IMR-90 (cell line): ENCODE measurements around the gene SHISAL1. TPM values are rescaled to one million over a fixed set of nuclear protein-coding genes. Genes with fewer than 3 reads are reported as not detected.

ENCODE experiments used
- ATAC-seq: fragments of 200-7000 bp; cut with Tn5 transposase; 2 replicates; pipeline ENCODE4 v1.9.1; 2020; ENCODE audit warnings: low read depth, mild to moderate bottlenecking, moderate library complexity
- BruUV-seq: library from RNA; stranded (reverse); fragments of 400-500 nt; replicated peaks from 2 replicates; lab custom pipeline; 2021; lab: Mats Ljungman, UMichigan
- CTCF ChIA-PET: fragments of 300-600 bp; formaldehyde crosslinking; extraction: SDS; loops from one replicate; lab custom pipeline; 2021; ENCODE audit warnings: antibody characterized with exemption; lab: Yijun Ruan, JAX
- POLR2A ChIA-PET: fragments of 300-600 bp; sonication (Branson Sonifier 250); formaldehyde crosslinking; loops from one replicate; lab custom pipeline; 2022; ENCODE audit warnings: antibody characterized with exemption; ENCODE audit not compliant: unreplicated experiment; lab: Charles Lee
- DNase-seq: peaks from one replicate; pipeline ENCODE4 v3.0.0; 2013
- H2AFZ ChIP-seq: replicated peaks from 2 replicates; pipeline ENCODE3; 2013; ENCODE audit warnings: low read length, mild to moderate bottlenecking; ENCODE audit not compliant: poor library complexity
- H2AK5ac ChIP-seq: 2 replicates; pipeline ENCODE4 v1.6.1; 2013; ENCODE audit warnings: low read depth, low read length, inconsistent platforms
- H2AK9ac ChIP-seq: replicated peaks from 2 replicates; pipeline ENCODE3; 2013; ENCODE audit warnings: mild to moderate bottlenecking, low read depth, low read length, moderate library complexity; ENCODE audit not compliant: poor library complexity
- H2BK120ac ChIP-seq: 2 replicates; pipeline ENCODE4 v1.6.1; 2013; ENCODE audit warnings: low read depth, low read length, inconsistent platforms
- H2BK15ac ChIP-seq: 3 replicates; pipeline ENCODE4 v1.6.1; 2013; ENCODE audit warnings: low read depth, low read length, inconsistent platforms
- H2BK20ac ChIP-seq: 2 replicates; pipeline ENCODE4 v1.6.1; 2013; ENCODE audit warnings: low read depth, mild to moderate bottlenecking, inconsistent platforms, low read length, moderate library complexity
- H2BK5ac ChIP-seq: 2 replicates; pipeline ENCODE4 v1.6.1; 2013; ENCODE audit warnings: mild to moderate bottlenecking, low read depth, low read length, inconsistent platforms; ENCODE audit not compliant: poor library complexity, severe bottlenecking
- H3K14ac ChIP-seq: replicated peaks from 2 replicates; pipeline ENCODE4 v1.6.1; 2013; ENCODE audit warnings: low read depth, low read length, inconsistent platforms
- H3K18ac ChIP-seq: 2 replicates; pipeline ENCODE4 v1.6.1; 2013; ENCODE audit warnings: low read depth, low read length, control low read depth
- H3K23ac ChIP-seq: 2 replicates; pipeline ENCODE4 v1.6.1; 2013; ENCODE audit warnings: low read depth, low read length, inconsistent platforms
- H3K27ac ChIP-seq: 2 replicates; pipeline ENCODE4 v1.5.1; 2013; ENCODE audit warnings: mild to moderate bottlenecking, control low read depth, low read length; ENCODE audit not compliant: insufficient read depth
- H3K27me3 ChIP-seq: 2 replicates; pipeline ENCODE4 v1.6.1; 2013; ENCODE audit warnings: low read length; ENCODE audit not compliant: control insufficient read depth, insufficient read depth
- H3K36me3 ChIP-seq: 2 replicates; pipeline ENCODE4 v1.6.1; 2013; ENCODE audit warnings: low read length, mixed read lengths; ENCODE audit not compliant: control insufficient read depth, insufficient read depth
- H3K4ac ChIP-seq: 2 replicates; pipeline ENCODE4 v1.6.1; 2013; ENCODE audit warnings: low read depth, low read length, inconsistent platforms
- H3K4me1 ChIP-seq: 2 replicates; pipeline ENCODE4 v1.6.1; 2013; ENCODE audit warnings: low read length, mixed read lengths; ENCODE audit not compliant: control insufficient read depth, insufficient read depth
- H3K4me2 ChIP-seq: 2 replicates; pipeline ENCODE4 v1.6.1; 2013; ENCODE audit warnings: low read depth, mild to moderate bottlenecking, control low read depth, low read length, moderate library complexity
- H3K4me3 ChIP-seq: 2 replicates; pipeline ENCODE4 v1.5.1; 2013; ENCODE audit warnings: low read depth, mild to moderate bottlenecking, control low read depth, low read length, moderate library complexity; ENCODE audit not compliant: insufficient read depth
- H3K56ac ChIP-seq: 2 replicates; pipeline ENCODE4 v1.6.1; 2013; ENCODE audit warnings: low read length, inconsistent platforms; ENCODE audit not compliant: insufficient read depth; ENCODE audit errors: extremely low read depth
- H3K79me1 ChIP-seq, 2 experiments: 2 replicates each; pipeline ENCODE4 v1.6.1; 2013; ENCODE audit warnings: low read length in 2 of 2, inconsistent platforms in 1 of 2, low read depth in 1 of 2
- H3K9ac ChIP-seq: 2 replicates; pipeline ENCODE4 v1.6.1; 2013; ENCODE audit warnings: low read depth, low read length, control low read depth
- H3K9me1 ChIP-seq: 2 replicates; pipeline ENCODE4 v1.6.1; 2013; ENCODE audit warnings: low read length, inconsistent platforms; ENCODE audit not compliant: insufficient read depth
- H3K9me3 ChIP-seq: 2 replicates; pipeline ENCODE4 v1.6.1; 2013; ENCODE audit warnings: low read length; ENCODE audit not compliant: control insufficient read depth, insufficient read depth
- H4K20me1 ChIP-seq: 2 replicates; pipeline ENCODE4 v1.6.1; 2013; ENCODE audit warnings: low read length, inconsistent platforms; ENCODE audit not compliant: insufficient read depth
- H4K5ac ChIP-seq: 2 replicates; pipeline ENCODE4 v1.6.1; 2013; ENCODE audit warnings: mild to moderate bottlenecking, low read depth, low read length, control low read depth
- H4K8ac ChIP-seq, 2 experiments: 2 replicates each; pipeline ENCODE4 v1.6.1; 2013; ENCODE audit warnings: low read depth in 2 of 2, low read length in 2 of 2, control low read depth in 1 of 2, inconsistent platforms in 1 of 2
- H4K91ac ChIP-seq: 2 replicates; pipeline ENCODE4 v1.6.1; 2013; ENCODE audit warnings: low read depth, low read length, inconsistent platforms; ENCODE audit not compliant: insufficient read depth
- BHLHE40 ChIP-seq: fragments of 150-350 bp; IDR thresholded peaks from 2 replicates; pipeline ENCODE4 v1.6.1; 2016; ENCODE audit warnings: mild to moderate bottlenecking, low read depth, low read length
- CHD1 ChIP-seq: IDR thresholded peaks from 2 replicates; pipeline ENCODE4 v1.6.1; 2012; ENCODE audit warnings: low read depth, low read length, improper control_type of control experiment
- ELK1 ChIP-seq: fragments of 150-350 bp; IDR thresholded peaks from 2 replicates; pipeline ENCODE4 v1.6.1; 2016; ENCODE audit warnings: low read depth, mild to moderate bottlenecking, low read length, moderate library complexity, borderline replicate concordance
- MAFK ChIP-seq: IDR thresholded peaks from 2 replicates; pipeline ENCODE4 v1.6.1; 2012; ENCODE audit warnings: low read depth, low read length, improper control_type of control experiment
- POLR2A ChIP-seq: IDR thresholded peaks from 2 replicates; pipeline ENCODE4 v1.6.1; 2012; ENCODE audit warnings: mild to moderate bottlenecking, low read depth, low read length
- RAD21 ChIP-seq: IDR thresholded peaks from 2 replicates; pipeline ENCODE4 v1.6.1; 2012; ENCODE audit warnings: low read length, improper control_type of control experiment
- RCOR1 ChIP-seq: IDR thresholded peaks from 2 replicates; pipeline ENCODE4 v1.6.1; 2012; ENCODE audit warnings: mild to moderate bottlenecking, low read length, improper control_type of control experiment; ENCODE audit not compliant: insufficient replicate concordance
- WGBS, 2 experiments: methylation state at CpG; one replicate each; pipeline versions ENCODE4 v1.1.5 to v1.1.7; 2013; ENCODE audit warnings: missing lambda C conversion rate in 2 of 2; ENCODE audit not compliant: insufficient read length in 1 of 2; ENCODE audit errors: extremely low coverage in 2 of 2; 5-methylcytosine and 5-hydroxymethylcytosine counted together
- dilution Hi-C: fragments of 300-500 bp; cut with HindIII; formaldehyde crosslinking; loops from one replicate; pipeline ENCODE4 v1.14.3; 2018; ENCODE audit warnings: low sequenced_read_pairs; ENCODE audit not compliant: unreplicated experiment
- in situ Hi-C: fragments of 300-500 bp; cut with MboI; formaldehyde crosslinking; loops from 3 replicates; pipeline ENCODE4 v1.14.3; 2019; ENCODE audit warnings: low sequenced_read_pairs, inconsistent platforms, mixed read lengths
- intact Hi-C: fragments of 100-400 bp; cut with micrococcal nuclease; formaldehyde crosslinking; loops from 2 replicates; pipeline ENCODE4 v1.10.0; 2022
- polyA plus RNA-seq, 3 experiments: library from polyadenylated mRNA; depleted of rRNA; stranded (reverse); fragments of >200 nt; gene quantifications; 2 replicates each; pipeline ENCODE4 v1.2.3, GENCODE V29; 2012; ENCODE audit warnings: low replicate concordance in 1 of 3
- total RNA-seq: library from RNA; depleted of rRNA; stranded (reverse); fragments of >200 nt; gene quantifications from 2 replicates; pipeline ENCODE4 v1.2.3, GENCODE V29; 2012

SHISAL1 gene
- total and polyA plus RNA-seq, 2 of the 4 experiments (the other 2 are of a cell fraction) = 1.0 to 1.4 TPM

- no peak overlapping the region for H2BK15ac ChIP-seq
- in situ Hi-C loops (no loop called here), dilution Hi-C loops (no loop called here), intact Hi-C loops (no loop called here)
- TF ChIP-seq MAFK = no peak
- no peak for TF ChIP-seq BHLHE40
- TF ChIP-seq CHD1 = no peak
- TF ChIP-seq RCOR1 = no peak
- TF ChIP-seq POLR2A = no peak
- no peak for TF ChIP-seq RAD21
- TF ChIP-seq ELK1 = no peak
- ATAC-seq (no peak), DNase-seq (no peak)
- no peak overlapping the region for H2AFZ ChIP-seq
- H3K56ac ChIP-seq = no peak overlapping the region
- H3K14ac ChIP-seq = no peak overlapping the region
- CTCF ChIA-PET = no interaction called here
- H3K9me1 ChIP-seq = no peaks in the 10 kb centered on the region
- H3K18ac ChIP-seq = no peak overlapping the region
- H3K9ac ChIP-seq = no peak overlapping the region
- no peak overlapping the region for H4K91ac ChIP-seq
- no peak overlapping the region for H3K23ac ChIP-seq
- POLR2A ChIA-PET = no interaction called here
- H2BK20ac ChIP-seq = no peak overlapping the region
- no peaks in the 10 kb centered on the region for H4K20me1 ChIP-seq
- H3K4me2 ChIP-seq = no peak overlapping the region
- BruUV-seq = no TSS peak
- H3K4ac ChIP-seq = no peak overlapping the region
- H3K4me3 ChIP-seq = no peak overlapping the region
- no peak overlapping the region for H4K8ac ChIP-seq
- no peak overlapping the region for H2AK9ac ChIP-seq
- WGBS, 2 experiments = 83% methylated on average over 1 of the region's 3 CpGs; no CpG with 5 or more reads in 1 of the 2 experiments
- H2BK5ac ChIP-seq = no peak overlapping the region
- H3K36me3 ChIP-seq = no peaks in the 10 kb centered on the region
- H3K27me3 ChIP-seq = peaks cover 7% of the 10 kb centered on the region
- no peak overlapping the region for H2BK120ac ChIP-seq
- no peaks in the 10 kb centered on the region for H3K79me1 ChIP-seq
- H3K9me3 ChIP-seq = peaks cover 8% of the 10 kb centered on the region
- no peak overlapping the region for H2AK5ac ChIP-seq
- H3K4me1 ChIP-seq = peaks cover 10% of the 10 kb centered on the region; the same call in 1 of the 2 replicates
- H4K5ac ChIP-seq = no peak overlapping the region
- H3K27ac ChIP-seq = no peak overlapping the region
These were observed 98.6 kb downstream of the SHISAL1 start for GRCh38 chr22:44214187-44214586.
